HS-5 (cell line): ENCODE measurements around the gene AREL1.
"Not testable (repeated sequence)": the region's sequence is repeated elsewhere in the genome, so short reads cannot be mapped to it uniquely, and the experiment has no call there.

Experiments used
- DNase-seq: peaks from one replicate; pipeline ENCODE4 v3.0.0-alpha.2; 2012; ENCODE audit warnings: low read depth

The AREL1 gene

GRCh38 chr14:74712499-74713394, at the start of gene AREL1, which contains the start of gene FCF1:
Gene AREL1 (minus strand): TSS chr14:74713080. CDS start chr14:74685615, 27,465 bp downstream.
Gene FCF1 (plus strand): TSS chr14:74713144. CDS start chr14:74713198, 54 bp downstream.
- peak; percentile 56 for DNase-seq

- not testable (repeated sequence) for DNase-seq
These were observed 45.6 kb upstream of the AREL1 start for GRCh38 chr14:74758505-74758904.

GRCh38 chr14:74756326-74756725, 43.4 kb upstream of the AREL1 start:
- no peak for DNase-seq

GRCh38 chr14:74754899-74755298, 42.0 kb upstream of the AREL1 start:
- DNase-seq = no peak

GRCh38 chr14:74754157-74754556, 41.3 kb upstream of the AREL1 start:
- no peak for DNase-seq

GRCh38 chr14:74747237-74747636, 34.4 kb upstream of the AREL1 start:
- no peak for DNase-seq

- DNase-seq = no peak
These were observed 26.6 kb upstream of the AREL1 start for GRCh38 chr14:74739293-74740030.

GRCh38 chr14:74737753-74738325, 25.0 kb upstream of the AREL1 start:
- peak; percentile 69 for DNase-seq

- no peak for DNase-seq
These were observed 22.2 kb upstream of the AREL1 start for GRCh38 chr14:74735125-74735524.

- no peak for DNase-seq
These were observed 20.3 kb upstream of the AREL1 start for GRCh38 chr14:74733221-74733620.

GRCh38 chr14:74732387-74732786, 19.5 kb upstream of the AREL1 start:
- no peak for DNase-seq

GRCh38 chr14:74723134-74723533, 10.3 kb upstream of the AREL1 start:
- no peak for DNase-seq

- no peak for DNase-seq
These were observed 7.6 kb upstream of the AREL1 start for GRCh38 chr14:74720526-74720925.

- DNase-seq = no peak
These were observed 485 bp upstream of the AREL1 start for GRCh38 chr14:74713395-74713735.

- no peak for DNase-seq
These were observed 1.2 kb downstream of the AREL1 start for GRCh38 chr14:74711651-74712050.

GRCh38 chr14:74710480-74710879, 2.4 kb downstream of the AREL1 start:
- DNase-seq = no peak

- DNase-seq = no peak
These were observed 7.0 kb downstream of the AREL1 start for GRCh38 chr14:74705613-74706500.

GRCh38 chr14:74704656-74705055, 8.2 kb downstream of the AREL1 start:
- no peak for DNase-seq

- no peak for DNase-seq
These were observed 9.8 kb downstream of the AREL1 start for GRCh38 chr14:74703043-74703442.

GRCh38 chr14:74702293-74702692, 10.6 kb downstream of the AREL1 start:
- no peak for DNase-seq

GRCh38 chr14:74698465-74698864, 14.4 kb downstream of the AREL1 start:
- no peak for DNase-seq

GRCh38 chr14:74697976-74698375, 14.9 kb downstream of the AREL1 start:
- no peak for DNase-seq
